Cardiac septum (tissue), 1 donor: ENCODE results near the gene WNT3. TPM values are rescaled to one million over a fixed set of nuclear protein-coding genes. Genes with fewer than 3 reads are reported as not detected.

Experiments
- DNase-seq: peaks from one replicate; pipeline ENCODE4 v3.0.0-alpha.2; 2020; ENCODE audit warnings: low spot score
- intact Hi-C: fragments of 100-400 bp; cut with DNase I; formaldehyde crosslinking; loops from one replicate; pipeline ENCODE4 v1.14.0; 2022
- total RNA-seq: library from RNA; stranded (reverse); fragmentation: NEBNext Ultra II Directional; extraction: Animal tissue kit (Norgen Biotek cat#: 25700); gene quantifications from one replicate; pipeline ENCODE4 v1.2.1, GENCODE V29; 2021
- donor health status: DM: no; HTN: no; CAD: no.

Gene WNT3
- total RNA-seq, 1 donor from 2014 or later, result 0.89 TPM

GRCh38 chr17:46717999-46718398, 100.5 kb downstream of the WNT3 start:
- intact Hi-C loops, result no loop called here
- DNase-seq, result no peak

Other genes with a start within 250 kb of the WNT3 start
- gene ARL17A, start 239.0 kb downstream of the WNT3 start, total RNA-seq, result 4.8 TPM
- 19.2 TPM for gene NSF, start 228.0 kb downstream of the WNT3 start, total RNA-seq
- gene WNT9B, start 32.9 kb upstream of the WNT3 start, total RNA-seq, result 0.62 TPM
- 45.9 TPM for gene GOSR2, start 104.5 kb upstream of the WNT3 start, total RNA-seq
- gene RPRML, start 160.6 kb upstream of the WNT3 start, total RNA-seq, result 0.38 TPM